GM20431 (cell line): ENCODE results near the gene ZBTB20.

ENCODE experiments used
- in situ Hi-C: fragments of 300-500 bp; cut with MseI, MboI; formaldehyde crosslinking; loops from one replicate; pipeline ENCODE4 v1.15.0; 2020; ENCODE audit warnings: low sequenced_read_pairs; ENCODE audit not compliant: unreplicated experiment

Gene ZBTB20

GRCh38 chr3:114447950-114448479, 699.1 kb downstream of the ZBTB20 start:
- in situ Hi-C loops = no loop called here

- in situ Hi-C loops = no loop called here
Observed at GRCh38 chr3:114447545-114447944, 699.5 kb downstream of the ZBTB20 start.

- in situ Hi-C loops = no loop called here
Observed at GRCh38 chr3:114446600-114446999, 700.5 kb downstream of the ZBTB20 start.

GRCh38 chr3:114445233-114445632, 701.9 kb downstream of the ZBTB20 start:
- in situ Hi-C loops = no loop called here

- in situ Hi-C loops = no loop called here
Observed at GRCh38 chr3:114444216-114444615, 702.9 kb downstream of the ZBTB20 start.

DNA sequence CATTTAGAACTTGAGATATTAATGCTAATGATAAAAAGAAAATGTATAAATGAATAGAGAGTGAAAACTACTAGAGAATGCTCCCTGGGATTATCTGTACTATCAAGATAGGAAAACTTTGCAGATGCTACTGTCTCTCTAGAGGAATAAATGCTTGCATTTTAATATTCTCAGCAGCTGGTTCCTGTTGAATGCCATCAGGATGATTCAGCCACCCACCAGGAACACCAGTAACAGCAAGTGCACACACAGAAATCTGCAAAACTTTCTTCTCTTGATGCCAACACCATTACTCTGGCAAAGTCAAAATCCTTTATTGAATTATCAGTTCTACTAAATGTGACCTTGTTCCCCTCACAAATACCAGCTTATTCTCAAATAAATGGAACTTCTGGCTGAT, 704.8 kb downstream of the ZBTB20 start:
- in situ Hi-C loops = no loop called here

GRCh38 chr3:114441386-114441785, 705.7 kb downstream of the ZBTB20 start:
- in situ Hi-C loops = no loop called here

GRCh38 chr3:114440700-114441099, 706.4 kb downstream of the ZBTB20 start:
- in situ Hi-C loops = no loop called here

DNA sequence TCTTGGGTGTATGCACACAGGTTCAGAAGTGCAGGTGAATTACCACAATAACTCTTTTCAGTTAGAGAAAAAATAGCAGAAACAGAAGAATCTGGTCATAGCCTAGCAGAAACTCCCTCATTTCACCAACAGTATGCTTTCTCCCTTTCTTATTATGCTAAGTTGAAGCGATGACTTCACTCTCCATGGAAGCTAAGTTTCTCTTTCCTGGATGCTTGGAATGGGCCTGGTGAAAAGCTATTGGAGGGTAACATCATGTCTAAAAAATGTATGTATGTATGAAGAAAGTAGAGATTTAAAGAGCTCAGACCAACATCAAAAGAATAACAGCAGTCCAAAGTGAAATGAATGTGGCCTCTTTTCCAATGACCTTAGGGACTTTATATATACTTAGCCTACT, 707.8 kb downstream of the ZBTB20 start:
- in situ Hi-C loops = no loop called here

GRCh38 chr3:114437897-114438296, 709.2 kb downstream of the ZBTB20 start:
- in situ Hi-C loops = no loop called here

DNA sequence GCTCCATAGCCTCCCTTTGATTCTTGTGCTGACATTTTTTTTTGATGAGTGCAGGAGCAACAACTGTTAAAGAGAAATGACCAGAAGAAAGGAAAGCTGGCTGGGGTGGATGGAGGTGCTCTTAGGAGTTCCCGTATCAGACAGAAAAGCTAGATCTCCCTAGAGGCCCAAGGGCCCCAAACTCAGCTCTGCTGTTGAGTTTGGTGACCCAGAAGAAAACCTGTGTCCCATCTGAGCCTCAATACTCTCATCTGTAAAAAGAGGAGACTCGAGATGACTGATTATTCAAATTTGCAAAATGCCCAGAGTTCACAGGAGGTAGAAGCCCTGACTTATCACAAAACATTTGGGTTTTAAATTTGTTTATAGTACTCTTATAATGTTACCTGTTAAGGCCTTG, 710.9 kb downstream of the ZBTB20 start:
- in situ Hi-C loops = no loop called here

DNA sequence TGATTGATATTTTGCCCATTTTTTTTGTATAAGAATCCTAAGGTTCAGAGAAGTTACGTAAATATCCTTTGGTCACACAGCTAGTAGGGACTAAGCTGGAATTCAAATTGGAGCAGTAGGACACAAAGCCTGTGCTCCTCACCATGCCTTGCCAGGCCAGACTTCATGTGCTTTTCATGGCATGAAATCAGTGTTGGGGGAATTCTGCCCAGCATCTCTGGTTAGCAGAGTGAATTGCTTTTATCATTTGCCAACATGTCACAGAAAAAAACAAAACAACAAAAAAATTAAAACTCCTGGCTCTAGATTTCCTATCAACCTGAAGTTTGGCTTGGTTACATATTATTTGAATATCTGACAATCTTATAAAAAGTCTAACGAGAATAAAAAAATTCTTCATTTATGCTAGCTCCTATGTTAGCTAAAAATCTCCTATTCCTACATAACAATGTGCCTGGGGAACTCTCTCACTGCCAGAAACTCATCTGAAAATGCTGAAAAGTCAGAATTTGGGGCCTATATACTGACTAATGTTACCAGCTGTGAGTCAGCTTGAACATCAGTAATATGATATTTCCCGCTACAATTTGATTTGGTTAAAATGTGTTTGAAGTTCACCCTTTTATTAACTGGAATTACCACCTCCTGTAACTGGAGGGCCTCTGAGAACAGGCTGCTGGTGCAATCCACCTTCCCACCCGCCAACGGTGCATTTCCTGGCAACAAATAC, 711.5 kb downstream of the ZBTB20 start:
- in situ Hi-C loops = no loop called here

DNA sequence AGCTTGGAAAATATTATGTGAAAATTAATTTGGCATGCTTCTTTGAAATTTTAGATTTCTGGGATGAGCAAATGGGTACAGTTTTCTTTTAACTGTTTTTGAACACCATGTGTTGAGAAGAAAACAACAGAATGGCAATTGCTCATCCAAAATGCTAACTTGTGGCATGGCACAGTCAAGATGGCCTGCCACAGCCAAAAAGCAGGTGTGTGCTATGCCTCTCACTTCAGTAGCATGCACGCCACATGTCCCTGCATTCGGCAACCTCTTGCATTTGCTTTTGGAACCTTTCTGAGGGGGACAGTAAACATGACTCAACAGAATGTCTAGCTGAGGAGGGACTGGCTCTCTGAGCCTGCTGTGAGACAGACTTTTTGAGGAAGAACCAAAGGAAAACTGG, 714.8 kb downstream of the ZBTB20 start:
- in situ Hi-C loops = no loop called here

GRCh38 chr3:114428044-114428595, 719.0 kb downstream of the ZBTB20 start:
- in situ Hi-C loops = no loop called here

DNA sequence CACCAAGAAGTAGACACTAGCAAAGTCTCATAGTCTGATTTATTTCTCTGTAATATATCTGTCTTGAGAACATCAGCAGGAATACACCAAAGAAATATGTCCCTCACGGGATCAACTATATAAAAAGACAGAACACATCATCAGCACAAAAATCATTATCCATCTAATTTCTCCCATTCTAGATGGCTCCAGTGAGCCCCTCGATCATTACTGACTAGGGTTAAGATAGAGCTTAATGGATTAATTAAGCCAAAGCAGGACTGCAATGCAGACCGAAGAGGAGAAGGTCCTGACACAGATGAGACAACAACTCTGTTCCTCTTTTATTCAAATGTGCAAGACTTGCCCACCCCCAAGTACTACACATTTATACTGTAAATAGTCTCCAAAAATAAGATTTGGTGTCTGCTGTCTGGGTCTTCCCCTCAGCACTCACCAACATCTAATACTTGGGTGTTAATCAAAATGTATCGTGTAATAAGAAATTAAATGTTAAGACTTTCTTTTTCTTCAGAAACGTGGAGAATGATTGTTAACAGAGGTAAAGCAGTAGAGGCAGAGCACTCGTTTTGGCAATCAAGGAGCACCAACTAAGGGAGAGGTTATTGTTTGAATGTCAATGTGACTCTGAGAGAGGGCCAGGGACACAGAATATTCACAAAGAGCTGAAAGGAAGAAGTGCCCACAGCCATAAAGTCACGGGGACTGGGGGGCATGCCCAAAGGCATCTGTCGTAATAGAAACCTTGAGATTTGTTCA, 719.6 kb downstream of the ZBTB20 start:
- in situ Hi-C loops = no loop called here

DNA sequence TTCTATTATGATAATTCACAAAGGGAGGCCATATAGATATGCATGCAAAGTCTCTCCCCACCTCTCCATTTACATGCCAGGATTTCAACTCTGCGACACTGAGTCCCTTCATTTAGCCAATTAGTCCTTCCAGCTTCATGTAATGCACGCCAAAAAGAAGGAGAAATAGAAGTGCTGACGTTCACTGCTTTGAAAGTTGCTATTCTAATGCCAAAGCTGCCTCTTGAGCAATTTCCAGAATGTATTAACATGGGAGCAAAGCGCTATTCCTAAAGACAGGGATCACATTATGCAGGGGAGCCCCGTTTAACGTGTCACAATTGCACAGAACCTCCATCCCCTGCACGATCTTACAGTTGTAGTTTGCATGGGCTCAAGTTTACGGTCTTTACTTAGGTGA, 722.8 kb downstream of the ZBTB20 start:
- in situ Hi-C loops = no loop called here

GRCh38 chr3:114421204-114421603, 725.9 kb downstream of the ZBTB20 start:
- in situ Hi-C loops = no loop called here

DNA sequence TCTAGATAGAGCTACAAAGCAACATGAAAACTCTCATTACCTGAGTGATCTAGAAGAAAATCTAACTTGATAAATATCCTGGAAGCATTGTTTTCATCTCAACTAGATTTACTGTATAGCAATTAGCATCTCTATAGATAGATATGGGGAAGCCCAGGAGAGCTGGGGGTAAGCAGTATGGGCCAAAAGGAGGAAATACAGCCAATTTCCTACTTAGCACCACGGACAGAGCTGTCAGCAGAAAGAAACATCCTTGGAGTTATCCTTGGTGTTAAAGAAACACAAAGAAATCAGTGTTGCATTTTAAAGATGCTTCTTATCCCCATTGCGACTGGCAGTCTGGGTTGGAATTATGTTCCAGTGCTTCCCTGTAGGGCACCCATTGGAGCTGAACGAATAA, 727.0 kb downstream of the ZBTB20 start:
- in situ Hi-C loops = no loop called here

DNA sequence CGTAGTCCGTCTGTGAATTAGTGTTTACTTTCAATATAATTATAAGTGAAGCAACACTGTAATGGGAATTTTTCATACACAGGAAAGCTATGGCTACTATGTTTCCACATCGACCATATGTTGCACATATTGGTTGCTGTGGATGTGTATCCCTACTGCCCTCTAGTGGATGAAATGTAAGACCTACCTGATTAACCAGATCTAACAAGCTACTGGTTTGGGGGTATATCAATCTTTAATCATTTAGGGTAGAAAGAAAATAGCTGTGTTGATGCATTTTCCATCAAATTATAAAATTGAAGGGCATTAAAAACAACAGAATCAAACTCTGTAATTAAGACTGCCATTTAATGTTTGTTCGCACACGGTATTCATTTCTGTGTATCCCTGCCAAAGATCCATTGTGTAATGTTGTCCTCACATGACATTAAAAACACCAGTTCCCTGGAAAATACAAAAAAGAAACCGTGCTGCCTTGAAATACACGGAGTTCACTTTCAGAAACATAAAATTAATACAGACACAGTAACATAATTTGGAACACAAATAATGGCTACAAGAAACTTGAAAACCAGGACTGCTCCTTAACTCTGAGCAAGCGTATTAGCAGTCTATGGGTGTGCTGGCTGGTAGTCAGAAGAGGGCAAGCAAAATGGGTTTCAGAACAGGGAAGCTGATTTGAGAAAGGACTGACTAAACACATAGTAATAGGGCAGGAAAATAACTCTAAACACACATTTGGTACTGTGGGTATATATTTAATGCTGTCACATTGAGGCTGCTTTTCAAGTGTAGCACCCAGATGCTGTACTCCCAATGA, 728.2 kb downstream of the ZBTB20 start:
- in situ Hi-C loops = no loop called here

- in situ Hi-C loops = no loop called here
Observed at GRCh38 chr3:114418107-114418506, 729.0 kb downstream of the ZBTB20 start.
